22Rv1 (cell line): ENCODE results near the gene EYS.

Experiments
- H3K27ac ChIP-seq: fragments of 450-650 bp; 2 replicates; pipeline ENCODE4 v1.5.1; 2017
- CTCF ChIP-seq: fragments of 450-650 bp; IDR thresholded peaks from 2 replicates; pipeline ENCODE4 v1.5.1; 2017; ENCODE audit warnings: mild to moderate bottlenecking
- ZFX ChIP-seq: fragments of 450-650 bp; IDR thresholded peaks from 2 replicates; pipeline ENCODE4 v1.6.1; 2017; ENCODE audit warnings: antibody characterized with exemption, borderline replicate concordance

The EYS gene

GRCh38 chr6:65088575-65088974, 618.5 kb downstream of the EYS start:
- no peak overlapping the region for H3K27ac ChIP-seq
- no peak for TF ChIP-seq CTCF
- TF ChIP-seq ZFX, result no peak

- H3K27ac ChIP-seq, result no peak overlapping the region
- TF ChIP-seq CTCF (no peak), ZFX (no peak)
Measured at GRCh38 chr6:65081756-65082155, 625.3 kb downstream of the EYS start.

GRCh38 chr6:65075705-65076230, 631.3 kb downstream of the EYS start:
- no peak overlapping the region for H3K27ac ChIP-seq
- TF ChIP-seq CTCF (no peak), ZFX (no peak)

- TF ChIP-seq ZFX, result no peak
- no peak for TF ChIP-seq CTCF
- H3K27ac ChIP-seq, result no peak overlapping the region
Measured at GRCh38 chr6:65072500-65072899, 634.5 kb downstream of the EYS start.

- TF ChIP-seq CTCF, result no peak
- no peak for TF ChIP-seq ZFX
- H3K27ac ChIP-seq, result no peak overlapping the region
Measured at GRCh38 chr6:65071480-65071879, 635.5 kb downstream of the EYS start.

GRCh38 chr6:65064844-65065243, 642.2 kb downstream of the EYS start:
- no peak overlapping the region for H3K27ac ChIP-seq
- TF ChIP-seq ZFX (no peak), CTCF (no peak)

GRCh38 chr6:65059568-65059967, 647.5 kb downstream of the EYS start:
- TF ChIP-seq CTCF, result no peak
- no peak for TF ChIP-seq ZFX
- H3K27ac ChIP-seq, result no peak overlapping the region
